ENCODE data around the gene SUPT6H.
A peak's percentile ranks its signal among the peaks of the same experiment; 100 is the strongest.

The SUPT6H gene

DNA sequence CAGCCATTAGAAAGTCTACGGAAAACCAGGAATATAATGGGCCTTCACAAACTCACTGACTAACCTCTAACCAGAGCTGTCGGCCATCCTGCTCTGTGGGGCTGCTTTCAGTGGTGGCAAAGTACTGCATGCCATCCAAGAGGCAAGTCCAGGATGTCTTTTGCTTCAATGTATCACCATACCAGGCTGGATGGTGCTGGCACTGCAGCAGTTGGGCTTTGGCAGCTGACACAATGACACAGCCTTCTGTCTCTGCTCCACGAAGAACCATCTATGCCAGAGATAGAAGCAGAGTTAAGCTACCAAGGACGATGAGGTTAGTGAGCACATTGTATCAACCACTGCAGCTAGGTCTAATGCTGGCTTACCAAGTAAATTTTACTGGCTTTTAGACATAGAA, 38.3 kb upstream of the SUPT6H start:
- H3K36me3 ChIP-seq: peaks cover 100% of the 10 kb centered on the region

GRCh38 chr17:28624148-28624547, 37.9 kb upstream of the SUPT6H start:
- peaks cover 77% of the 10 kb centered on the region for H4K20me1 ChIP-seq
- H3K27me3 ChIP-seq: no peaks in the 10 kb centered on the region
- no peak overlapping the region for H3K9ac ChIP-seq
- no peaks in the 10 kb centered on the region for H3K4me1 ChIP-seq
- H3K9me3 ChIP-seq: no peaks in the 10 kb centered on the region
- no peak for TF ChIP-seq Cebpa-rat (IDR thresholded peaks at IDR 0.05)
- H3K4me3 ChIP-seq: no peak overlapping the region
- no peak overlapping the region for H3K4me2 ChIP-seq
- H3K27ac ChIP-seq: no peak overlapping the region
- peaks cover 100% of the 10 kb centered on the region for H3K36me3 ChIP-seq

More for the DNA sequence above, 38.3 kb upstream of the SUPT6H start:
- H3K4me1 ChIP-seq: no peaks in the 10 kb centered on the region
- H3K9ac ChIP-seq: no peak overlapping the region
- no peaks in the 10 kb centered on the region for H3K27me3 ChIP-seq
- no peak overlapping the region for H3K27ac ChIP-seq
- H3K4me3 ChIP-seq: no peak overlapping the region
- no peak for TF ChIP-seq Cebpa-rat (IDR thresholded peaks at IDR 0.05)
- H3K9me3 ChIP-seq: no peaks in the 10 kb centered on the region
- peaks cover 77% of the 10 kb centered on the region for H4K20me1 ChIP-seq
- H3K4me2 ChIP-seq: no peak overlapping the region

DNA sequence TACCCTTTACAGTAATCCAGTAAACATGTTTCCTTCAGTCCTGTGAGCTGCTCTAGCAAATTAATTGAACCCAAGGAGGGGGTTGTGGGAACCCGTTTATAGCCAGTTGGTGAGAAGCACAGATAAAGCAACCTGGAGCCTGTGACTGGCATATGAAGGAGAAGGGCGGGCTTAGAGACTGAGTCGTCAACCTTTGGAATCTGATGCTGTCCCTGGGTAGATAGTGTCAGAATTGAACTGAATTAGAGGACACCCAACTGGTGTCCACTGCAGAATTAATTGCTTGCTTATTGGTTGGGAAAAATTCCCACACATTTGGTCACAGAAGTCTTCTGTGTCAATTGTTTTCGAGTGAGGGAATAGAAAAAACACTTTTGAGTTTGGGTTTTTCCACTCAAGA, 35.2 kb upstream of the SUPT6H start:
- H3K36me3 ChIP-seq: peaks cover 100% of the 10 kb centered on the region
- no peak overlapping the region for H3K9ac ChIP-seq
- peaks cover 79% of the 10 kb centered on the region for H4K20me1 ChIP-seq
- H3K27me3 ChIP-seq: no peaks in the 10 kb centered on the region
- no peaks in the 10 kb centered on the region for H3K9me3 ChIP-seq
- no peak overlapping the region for H3K4me2 ChIP-seq
- no peak overlapping the region for H3K27ac ChIP-seq
- no peak for TF ChIP-seq Cebpa-rat (IDR thresholded peaks at IDR 0.05)
- no peak overlapping the region for H3K4me3 ChIP-seq
- no peaks in the 10 kb centered on the region for H3K4me1 ChIP-seq

- peaks cover 100% of the 10 kb centered on the region for H3K36me3 ChIP-seq
These were observed 27.7 kb upstream of the SUPT6H start for GRCh38 chr17:28634206-28634865.

DNA sequence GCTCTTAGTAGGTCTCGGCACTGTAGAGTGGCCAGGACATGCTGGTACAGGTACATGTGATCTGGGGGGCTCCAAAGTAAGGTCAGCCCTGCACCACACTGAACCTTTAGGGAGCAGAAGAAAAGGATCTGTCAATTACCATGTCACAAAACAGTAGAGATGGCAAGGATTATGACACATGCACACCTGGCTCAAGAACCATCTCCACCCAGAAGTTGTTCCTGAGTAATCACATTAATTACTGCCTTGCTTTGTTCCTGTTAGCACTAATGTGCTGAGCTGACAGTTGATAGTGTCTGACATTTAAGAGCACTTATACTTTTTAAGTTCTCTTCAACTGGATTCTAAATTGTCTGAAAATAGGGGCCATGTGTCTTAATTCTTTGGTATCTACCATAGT, 26.5 kb upstream of the SUPT6H start:
- Histone ChIP-seq H3K27me3 (no peaks in the 10 kb centered on the region), H3K36me3 (peaks cover 100% of the 10 kb centered on the region), H3K4me2 (no peak overlapping the region), H3K9ac (no peak overlapping the region), H3K4me1 (no peaks in the 10 kb centered on the region), H3K4me3 (no peak overlapping the region), H3K27ac (no peak overlapping the region), H4K20me1 (peaks cover 96% of the 10 kb centered on the region), H3K9me3 (no peaks in the 10 kb centered on the region)
- no peak for TF ChIP-seq Cebpa-rat (IDR thresholded peaks at IDR 0.05)

More at GRCh38 chr17:28634206-28634865, 27.7 kb upstream of the SUPT6H start:
- Histone ChIP-seq H4K20me1 (peaks cover 95% of the 10 kb centered on the region), H3K4me2 (no peak overlapping the region), H3K4me1 (no peaks in the 10 kb centered on the region), H3K27ac (no peak overlapping the region), H3K4me3 (no peak overlapping the region), H3K9me3 (no peaks in the 10 kb centered on the region), H3K27me3 (no peaks in the 10 kb centered on the region), H3K9ac (no peak overlapping the region)
- TF ChIP-seq Cebpa-rat (IDR thresholded peaks at IDR 0.05): no peak

GRCh38 chr17:28641579-28641978, 20.4 kb upstream of the SUPT6H start:
- no peak overlapping the region for H3K4me2 ChIP-seq
- H3K4me3 ChIP-seq: no peak overlapping the region
- no peaks in the 10 kb centered on the region for H3K27me3 ChIP-seq
- H3K36me3 ChIP-seq: peaks cover 72% of the 10 kb centered on the region
- no peak for TF ChIP-seq Cebpa-rat (IDR thresholded peaks at IDR 0.05)
- H3K27ac ChIP-seq: no peak overlapping the region
- peaks cover 80% of the 10 kb centered on the region for H4K20me1 ChIP-seq
- no peaks in the 10 kb centered on the region for H3K9me3 ChIP-seq
- H3K9ac ChIP-seq: 0 out of 2 replicates have a peak overlapping the region, but pooled peaks have one; percentile 16
- peaks cover 27% of the 10 kb centered on the region for H3K4me1 ChIP-seq

GRCh38 chr17:28643983-28644786, 17.8 kb upstream of the SUPT6H start:
- TF ChIP-seq Cebpa-rat (IDR thresholded peaks at IDR 0.05): no peak
- peaks cover 54% of the 10 kb centered on the region for H4K20me1 ChIP-seq
- peak overlapping the region; percentile 85 for H3K4me3 ChIP-seq
- H3K9me3 ChIP-seq: no peaks in the 10 kb centered on the region
- peak overlapping the region; percentile 82 for H3K9ac ChIP-seq
- peak overlapping the region; percentile 77 for H3K27ac ChIP-seq
- peak overlapping the region; percentile 80 for H3K4me2 ChIP-seq
- H3K4me1 ChIP-seq: peaks cover 36% of the 10 kb centered on the region
- H3K27me3 ChIP-seq: no peaks in the 10 kb centered on the region
- peaks cover 64% of the 10 kb centered on the region for H3K36me3 ChIP-seq

DNA sequence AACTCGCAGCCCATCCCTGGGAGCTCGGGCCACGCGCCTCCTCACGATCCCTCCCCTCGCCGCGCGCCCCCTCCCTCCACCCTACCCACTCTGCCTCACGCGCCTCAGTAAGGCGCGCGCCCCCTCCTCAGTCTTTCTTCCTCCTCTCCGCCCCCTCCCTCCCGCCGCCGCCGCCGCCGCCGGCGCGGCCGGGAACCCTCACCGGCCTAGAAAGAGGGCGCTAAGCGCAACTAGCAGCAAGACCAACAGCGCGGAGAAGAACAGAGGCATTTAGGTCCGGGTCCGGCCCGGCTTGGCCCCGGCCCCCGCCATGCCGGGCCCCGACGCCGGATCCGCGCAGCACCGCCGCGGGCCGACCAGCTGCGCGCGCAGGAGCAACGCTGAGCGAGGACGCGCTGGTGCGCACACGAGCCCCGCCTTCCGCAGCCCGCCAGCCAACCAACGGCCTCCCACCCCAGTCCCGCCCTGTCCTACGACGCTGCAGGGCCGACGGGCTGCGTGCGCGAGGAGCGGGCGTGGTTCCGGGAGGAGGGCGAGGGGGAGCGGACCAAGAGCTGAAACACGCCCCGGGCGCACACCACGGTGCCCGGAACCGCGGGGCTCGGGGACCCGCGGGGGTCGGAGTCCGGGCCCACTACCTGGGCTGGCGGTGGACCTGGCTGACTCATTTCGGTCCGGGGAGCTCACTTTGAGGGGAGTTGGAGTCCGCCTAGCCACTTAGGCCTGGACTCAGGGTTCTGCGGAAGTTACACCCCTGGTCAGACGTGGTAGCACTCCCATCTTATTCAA, 17.0 kb upstream of the SUPT6H start, which contains the start of gene BLTP2:
BLTP2 (minus strand) TSS at position 372 of the 789 bp plus-strand sequence; CDS start at position 270, 102 bp downstream.
- H3K4me1 ChIP-seq: peaks cover 36% of the 10 kb centered on the region
- peak within 1 kb of the TSS; percentile 85 for H3K4me3 ChIP-seq
- H3K36me3 ChIP-seq: peaks cover 59% of the 10 kb centered on the region
- H3K4me2 ChIP-seq: peak within 1 kb of the TSS; percentile 86
- no peaks in the 10 kb centered on the region for H3K9me3 ChIP-seq
- TF ChIP-seq Cebpa-rat (IDR thresholded peaks at IDR 0.05): no peak
- no peaks in the 10 kb centered on the region for H3K27me3 ChIP-seq
- H4K20me1 ChIP-seq: peaks cover 46% of the 10 kb centered on the region
- peak within 1 kb of the TSS; percentile 82 for H3K9ac ChIP-seq
- peak within 1 kb of the TSS; percentile 77 for H3K27ac ChIP-seq

- H3K4me2 ChIP-seq: peak overlapping the region; percentile 86
- no peaks in the 10 kb centered on the region for H3K9me3 ChIP-seq
- peaks cover 40% of the 10 kb centered on the region for H4K20me1 ChIP-seq
- H3K9ac ChIP-seq: peak overlapping the region; percentile 82
- H3K27me3 ChIP-seq: no peaks in the 10 kb centered on the region
- H3K4me3 ChIP-seq: peak overlapping the region; percentile 85
- H3K4me1 ChIP-seq: peaks cover 36% of the 10 kb centered on the region
- no peak for TF ChIP-seq Cebpa-rat (IDR thresholded peaks at IDR 0.05)
- peak overlapping the region; percentile 77 for H3K27ac ChIP-seq
- H3K36me3 ChIP-seq: peaks cover 58% of the 10 kb centered on the region
These were observed 16.4 kb upstream of the SUPT6H start for GRCh38 chr17:28645576-28645939.

Measured in BLaER1 (cell line).